ENCODE data around the gene CXCR5. TPM values are rescaled to one million over a fixed set of nuclear protein-coding genes. Genes with fewer than 3 reads are reported as not detected.

The CXCR5 gene
- total RNA-seq, 2 donors from 2014 or later, result not detected

GRCh38 chr11:118899706-118900360 lies 16.1 kb downstream of the CXCR5 start:
- no peak for DNase-seq (ENCODE audit: low spot score)
- no peaks in the 10 kb centered on the region for H3K9me3 ChIP-seq
- no peak for TF ChIP-seq CTCF (IDR thresholded peaks at IDR 0.05)
- peaks cover 6 to 59% of the 10 kb centered on the region in 2 donors for H3K4me1 ChIP-seq (ENCODE audit: control insufficient read depth in 1 of 2, low read depth in 2 of 2)
- no peak for ATAC-seq (ENCODE audit: insufficient number of reproducible peaks, low FRiP score, low read depth)
- H3K4me3 ChIP-seq, result no peak overlapping the region
- no peaks in the 10 kb centered on the region for H3K27me3 ChIP-seq (replicated peaks; ENCODE audit: insufficient read depth)
- H3K27ac ChIP-seq, result peak overlapping the region; percentile 2 to 41
- peaks cover 53% of the 10 kb centered on the region for H3K36me3 ChIP-seq

GRCh38 chr11:118900535-118901384 lies 17.1 kb downstream of the CXCR5 start:
- H3K9me3 ChIP-seq, result no peaks in the 10 kb centered on the region
- peaks cover 52% of the 10 kb centered on the region for H3K36me3 ChIP-seq
- ATAC-seq (ENCODE audit: insufficient number of reproducible peaks, low FRiP score, low read depth), result no peak
- H3K4me1 ChIP-seq (ENCODE audit: control insufficient read depth in 1 of 2, low read depth in 2 of 2), result peaks cover 4 to 55% of the 10 kb centered on the region in 2 donors
- H3K27ac ChIP-seq, result peak overlapping the region; percentile 2 to 8
- no peak for DNase-seq (ENCODE audit: low spot score)
- H3K4me3 ChIP-seq, result no peak overlapping the region
- no peaks in the 10 kb centered on the region for H3K27me3 ChIP-seq (replicated peaks; ENCODE audit: insufficient read depth)
- TF ChIP-seq CTCF (IDR thresholded peaks at IDR 0.05), result no peak

GRCh38 chr11:118901494-118902335 lies 18.0 kb downstream of the CXCR5 start:
- ATAC-seq (ENCODE audit: insufficient number of reproducible peaks, low FRiP score, low read depth) (no peak), DNase-seq (ENCODE audit: low spot score) (no peak)
- Histone ChIP-seq H3K36me3 (peaks cover 54% of the 10 kb centered on the region), H3K9me3 (no peaks in the 10 kb centered on the region), H3K4me3 (no peak overlapping the region), H3K27me3 (replicated peaks; ENCODE audit: insufficient read depth) (no peaks in the 10 kb centered on the region), H3K4me1 (ENCODE audit: control insufficient read depth in 1 of 2, low read depth in 2 of 2) (peaks cover 4 to 50% of the 10 kb centered on the region in 2 donors), H3K27ac (no peak overlapping the region)
- no peak for TF ChIP-seq CTCF (IDR thresholded peaks at IDR 0.05)

- Histone ChIP-seq H3K4me3 (no peak overlapping the region), H3K27me3 (replicated peaks; ENCODE audit: insufficient read depth) (no peaks in the 10 kb centered on the region), H3K4me1 (ENCODE audit: control insufficient read depth in 1 of 2, low read depth in 2 of 2) (peaks cover 8 to 50% of the 10 kb centered on the region in 2 donors), H3K9me3 (no peaks in the 10 kb centered on the region), H3K27ac (peak overlapping the region in 1 of 2 donors; percentile 52), H3K36me3 (peaks cover 56% of the 10 kb centered on the region)
- DNase-seq (ENCODE audit: low spot score) (no peak), ATAC-seq (ENCODE audit: insufficient number of reproducible peaks, low FRiP score, low read depth) (no peak)
- TF ChIP-seq CTCF (IDR thresholded peaks at IDR 0.05), result no peak
Observed at GRCh38 chr11:118902336-118903203, 18.9 kb downstream of the CXCR5 start.

Measured in thoracic aorta (tissue), 2 donors.